Stimulated activated CD4-positive, alpha-beta T cell treated with anti-CD3 and anti-CD28 coated beads, Interleukin-15, amount 100 ng/mL, for 1 hour (primary cell): ENCODE data around the gene TCTA.

Experiments
- DNase-seq, 2 donors: peaks; one replicate each; pipeline ENCODE4 v3.0.0-alpha.2; 2020; ENCODE audit warnings: low read depth in 1 of 2, low spot score in 1 of 2

The TCTA gene

DNA sequence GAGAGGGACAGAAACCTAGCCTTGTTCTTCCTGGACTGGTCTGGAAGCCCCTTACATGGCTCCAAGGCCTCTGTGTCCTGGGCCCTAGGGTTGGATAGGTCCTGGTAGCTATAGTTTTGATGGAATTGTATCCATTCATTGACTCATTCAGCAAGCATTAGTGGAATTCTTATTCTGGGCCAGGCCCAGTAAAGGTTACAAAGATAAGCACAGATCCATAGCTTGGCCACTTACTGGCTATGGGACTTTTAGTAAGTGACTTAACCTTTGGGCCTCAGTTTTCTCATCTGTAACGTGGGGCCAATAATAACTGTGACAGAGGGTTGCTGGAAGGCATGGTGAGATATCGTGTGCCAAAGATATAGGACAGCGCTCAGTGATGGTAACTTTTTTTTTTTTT lies 44.2 kb downstream of the TCTA start:
- DNase-seq = no peak

DNA sequence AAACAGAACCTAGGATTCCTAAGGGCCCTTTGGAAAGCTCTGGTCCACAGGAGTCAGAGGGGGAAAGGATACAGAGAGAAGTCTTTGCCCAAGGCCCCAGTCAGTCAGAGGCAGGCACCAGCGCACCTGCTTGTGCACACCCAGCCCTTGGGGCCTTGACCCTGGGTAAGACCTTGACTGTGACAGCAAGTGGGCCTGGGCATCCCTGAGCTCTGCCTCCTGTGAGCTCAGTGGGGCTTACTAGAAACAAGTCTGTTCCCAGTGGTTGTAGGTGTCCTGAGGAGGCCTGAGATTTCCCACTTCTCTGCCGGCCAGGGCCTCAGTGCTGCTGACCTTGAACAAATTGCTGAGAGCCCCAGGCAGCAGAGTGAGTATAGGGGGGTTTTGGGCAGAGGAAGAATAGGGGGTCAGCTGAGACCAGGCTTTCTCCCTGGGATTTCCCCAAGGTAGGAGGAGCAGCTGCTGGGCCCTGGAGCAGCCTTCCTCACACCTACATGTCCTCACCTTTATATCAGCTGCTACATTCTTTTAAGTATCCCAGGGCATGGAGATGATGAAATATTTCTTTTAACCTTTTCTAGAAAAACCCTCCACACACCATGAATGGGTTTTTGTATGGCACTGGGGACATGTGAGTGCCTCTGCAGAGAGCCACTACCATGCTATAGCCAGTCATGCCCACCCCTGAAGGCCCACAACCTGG lies 48.1 kb downstream of the TCTA start:
- no peak for DNase-seq

DNA sequence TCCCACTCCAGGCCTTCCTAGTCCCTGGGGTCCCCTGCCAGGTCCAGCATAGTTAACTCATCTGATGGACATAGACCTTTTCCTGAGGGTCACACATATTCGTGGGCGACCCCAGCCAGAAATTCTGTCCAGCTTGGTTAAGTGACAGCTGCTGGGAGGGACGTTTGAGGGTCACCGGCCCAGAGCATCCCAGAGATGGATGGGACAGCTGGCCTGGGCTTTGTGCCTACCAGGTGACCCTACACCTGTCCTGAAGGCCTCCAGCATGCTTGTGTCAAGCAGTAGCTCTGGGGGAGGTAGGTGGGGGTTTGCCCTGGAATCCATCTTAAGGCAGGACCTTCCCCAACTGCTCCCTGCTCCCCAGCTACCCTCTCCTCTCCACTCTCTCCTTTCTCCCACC lies 48.7 kb downstream of the TCTA start:
- DNase-seq = no peak

DNA sequence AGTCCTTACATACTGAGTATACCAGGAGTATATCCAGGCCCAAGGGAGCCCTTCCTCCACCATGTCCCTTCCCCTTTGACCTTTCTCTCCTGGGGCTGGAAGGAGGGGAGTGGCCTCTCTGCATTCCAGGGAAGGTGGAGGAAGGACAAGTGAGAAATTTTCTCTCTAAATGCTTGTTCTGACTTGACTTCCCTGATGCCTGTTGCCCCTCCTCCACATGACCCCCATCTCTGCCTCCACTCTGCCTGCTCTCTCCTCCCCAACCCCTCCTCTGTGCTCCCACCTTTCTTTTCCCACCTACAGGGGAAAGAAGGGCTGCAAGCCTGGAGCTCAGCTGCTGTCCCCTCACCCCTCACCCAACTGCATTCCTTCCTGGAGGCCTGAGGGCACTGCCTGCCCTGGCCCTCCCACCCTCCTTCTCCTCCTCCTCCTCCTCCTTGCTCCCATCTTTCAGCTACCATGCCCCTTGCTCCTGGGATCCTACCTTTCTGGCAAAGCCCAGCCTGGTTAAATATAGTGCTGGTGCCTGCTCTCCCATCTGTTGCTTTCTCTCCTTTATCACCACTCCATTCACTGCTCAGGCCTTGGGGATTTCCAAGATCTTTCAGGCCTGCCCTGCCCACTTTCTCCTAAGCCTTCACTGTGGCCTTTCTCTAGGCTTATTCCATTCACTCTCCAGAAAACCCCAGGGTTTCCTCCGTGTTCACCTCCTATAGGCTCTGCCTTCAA lies 49.4 kb downstream of the TCTA start:
- no peak for DNase-seq

DNA sequence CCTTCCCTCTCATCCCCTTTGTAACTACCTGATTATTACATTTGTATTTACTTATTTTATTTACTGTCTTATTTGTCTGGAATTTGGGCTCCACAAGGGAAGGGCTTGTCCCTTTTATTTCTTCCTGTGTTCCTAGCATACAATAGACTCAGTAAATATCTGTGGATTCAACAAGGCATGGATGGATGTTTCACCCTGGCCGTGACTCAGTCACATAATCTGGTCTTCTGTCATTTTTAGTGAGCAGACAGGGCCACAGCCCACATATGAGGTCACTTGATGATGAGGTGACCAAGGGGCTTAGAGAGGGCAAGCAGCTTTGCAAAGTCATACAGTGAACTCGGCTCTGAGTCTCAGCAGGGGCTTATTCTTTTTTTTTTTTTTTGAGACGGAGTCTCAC lies 50.0 kb downstream of the TCTA start:
- DNase-seq = no peak

DNA sequence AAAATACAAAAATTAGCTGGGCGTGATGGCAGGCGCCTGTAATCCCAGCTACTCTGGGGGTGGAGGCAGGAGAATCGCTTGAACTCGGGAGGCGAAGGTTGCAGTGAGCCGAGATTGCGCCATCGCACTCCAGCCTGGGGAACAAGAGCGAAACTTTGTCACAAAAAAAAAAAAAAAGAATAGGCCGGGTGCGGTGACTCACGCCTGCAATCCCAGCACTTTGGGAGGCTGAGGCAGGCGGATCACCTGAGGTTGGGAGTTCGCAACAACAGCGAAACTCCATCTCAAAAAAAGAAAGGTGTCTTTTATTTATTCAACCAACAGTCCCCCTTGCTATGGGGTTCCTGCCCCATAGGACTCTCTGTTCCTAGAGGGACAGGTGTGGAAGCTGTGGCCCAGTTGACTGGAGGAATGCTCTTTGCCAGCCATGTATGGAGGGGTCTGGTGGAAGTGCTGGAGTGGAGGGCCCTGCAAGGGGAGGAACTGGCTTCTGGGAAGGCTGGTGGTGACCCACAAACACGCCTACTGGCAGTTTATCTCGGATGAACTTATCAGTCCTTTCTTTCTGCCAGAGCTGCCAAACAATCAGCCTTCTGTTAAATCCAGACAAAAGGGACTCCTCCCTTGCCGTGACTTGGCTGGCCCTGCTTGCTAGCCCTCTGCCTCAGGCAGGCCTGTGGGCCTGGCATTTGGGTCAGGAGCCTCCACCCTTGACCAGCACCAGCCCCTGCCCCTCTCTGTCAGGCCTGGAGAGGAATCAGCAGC lies 53.2 kb downstream of the TCTA start:
- no peak for DNase-seq
